A549 treated with GW870086 at 1 μM for 4 hours (cell line): Measurements from ENCODE around the gene NRXN3. TPM values are rescaled to one million over a fixed set of nuclear protein-coding genes. Genes with fewer than 3 reads are reported as not detected.

Experiments
- total RNA-seq: library from RNA; stranded (reverse); fragments of 200-300 nt; extraction: Qiagen RNA extraction; gene quantifications from 5 replicates; pipeline ENCODE4 v1.2.3, GENCODE V29; 2022; ENCODE audit warnings: low read depth

Gene NRXN3
- total RNA-seq: 0.74 to 0.89 TPM (median 0.87 TPM) in 5 replicates

GRCh38 chr14:78170203-78170602 is at the start of gene NRXN3:
TSS of gene NRXN3 (plus strand) at chr14:78170373. CDS start at chr14:78243094, 72,721 bp downstream.

